Choroid plexus epithelial cell (primary cell): ENCODE measurements around the gene MCTP2.
"Not testable (repeated sequence)": the region's sequence is repeated elsewhere in the genome, so short reads cannot be mapped to it uniquely, and the experiment has no call there.

Source experiments
- DNase-seq: peaks from one replicate; pipeline ENCODE4 v3.0.0-alpha.2; 2010; ENCODE audit warnings: low read depth
- H3K4me3 ChIP-seq: 2 replicates; pipeline ENCODE4 v1.5.1; 2011; ENCODE audit warnings: low read depth, mild to moderate bottlenecking, control low read depth, low read length, moderate library complexity
- CTCF ChIP-seq: conservative IDR thresholded peaks from 2 replicates; pipeline ENCODE4 v1.5.1; 2011; ENCODE audit warnings: low read depth, mild to moderate bottlenecking, control low read depth, inconsistent platforms, low read length, moderate library complexity

MCTP2 gene

GRCh38 chr15:94493176-94493575 lies 261.8 kb downstream of the MCTP2 start:
- DNase-seq = no peak
- no peak for TF ChIP-seq CTCF
- H3K4me3 ChIP-seq = no peak overlapping the region

- not testable (repeated sequence) for DNase-seq
Measured at GRCh38 chr15:94493586-94493985, 262.2 kb downstream of the MCTP2 start.

GRCh38 chr15:94494732-94495131 lies 263.4 kb downstream of the MCTP2 start:
- TF ChIP-seq CTCF = no peak
- H3K4me3 ChIP-seq = no peak overlapping the region
- no peak for DNase-seq

More at GRCh38 chr15:94493586-94493985, 262.2 kb downstream of the MCTP2 start:
- not testable (repeated sequence) for H3K4me3 ChIP-seq

GRCh38 chr15:94503293-94503692 lies 271.9 kb downstream of the MCTP2 start:
- H3K4me3 ChIP-seq = no peak overlapping the region
- TF ChIP-seq CTCF = no peak
- no peak for DNase-seq

GRCh38 chr15:94509259-94509658 lies 277.9 kb downstream of the MCTP2 start:
- H3K4me3 ChIP-seq = no peak overlapping the region
- TF ChIP-seq CTCF = no peak
- no peak for DNase-seq

GRCh38 chr15:94522125-94522524 lies 290.8 kb downstream of the MCTP2 start:
- TF ChIP-seq CTCF = no peak
- DNase-seq = no peak
- H3K4me3 ChIP-seq = no peak overlapping the region

GRCh38 chr15:94523873-94524272 lies 292.5 kb downstream of the MCTP2 start:
- no peak for DNase-seq
- TF ChIP-seq CTCF = no peak
- no peak overlapping the region for H3K4me3 ChIP-seq

- no peak for DNase-seq
- TF ChIP-seq CTCF = no peak
Measured at GRCh38 chr15:94524565-94524964, 293.2 kb downstream of the MCTP2 start.

More at GRCh38 chr15:94524565-94524964, 293.2 kb downstream of the MCTP2 start:
- no peak overlapping the region for H3K4me3 ChIP-seq
